ENCODE measurements around the gene GNPNAT1. TPM values are rescaled to one million over a fixed set of nuclear protein-coding genes. Genes with fewer than 3 reads are reported as not detected.
"Not testable (repeated sequence)": the region's sequence is repeated elsewhere in the genome, so short reads cannot be mapped to it uniquely, and the experiment has no call there.

GNPNAT1 gene
- total and polyA plus RNA-seq, 9 of the 15 experiments (the other 6 are each of a cell fraction or from before 2014, with no cell fraction given) = 15.8 to 27.7 (median 25.3) TPM

- H3K36me3 ChIP-seq (ENCODE audit: control insufficient read depth, insufficient read depth, low read length) = peaks cover 42% of the 10 kb centered on the region
- H3K27me3 ChIP-seq (ENCODE audit: control insufficient read depth in 2 of 2, insufficient read depth in 2 of 2, low read length in 2 of 2); ATAC-seq; H2AFZ ChIP-seq (ENCODE audit: low read depth, low read length); intact Hi-C loops (cut with micrococcal nuclease); H3K9me3 ChIP-seq (replicated peaks; ENCODE audit: control insufficient read depth, insufficient read depth, low read depth, low read length); H3K9ac ChIP-seq (ENCODE audit: insufficient read depth in 1 of 2, low read depth in 2 of 2, low read length in 2 of 2); H3K79me2 ChIP-seq (ENCODE audit: control insufficient read depth, insufficient read depth, low read length); H3K4me2 ChIP-seq (ENCODE audit: insufficient read depth, low read length); H3K4me3 ChIP-seq; POLR2A ChIA-PET; BruUV-seq (replicated peaks); FAIRE-seq; H3K27ac ChIP-seq (ENCODE audit: extremely low read depth, low read depth, low read length); in situ Hi-C loops (cut with MboI); CTCF ChIA-PET (ENCODE audit: low intra/inter-chr PET ratio); H3K4me1 ChIP-seq (replicated peaks in 1 of 2; ENCODE audit: control insufficient read depth in 2 of 2, insufficient read depth in 2 of 2, low read length in 2 of 2); H3K9me1 ChIP-seq (ENCODE audit: control insufficient read depth, insufficient read depth, low read length); H4K20me1 ChIP-seq (replicated peaks; ENCODE audit: control insufficient read depth, insufficient read depth, low read length); DNase-seq (ENCODE audit: extremely low read depth in 1 of 4, low spot score in 3 of 4): not testable (repeated sequence)
- WGBS (ENCODE audit: insufficient coverage, low coverage, missing lambda C conversion rate) = 100% methylated on average over 3 of the region's 4 CpGs
Measured at GRCh38 chr14:52762923-52763322, 28.5 kb downstream of the GNPNAT1 start.

- Histone ChIP-seq H3K4me3 (no peak overlapping the region), H4K20me1 (replicated peaks; ENCODE audit: control insufficient read depth, insufficient read depth, low read length) (no peaks in the 10 kb centered on the region), H3K4me1 (replicated peaks in 1 of 2; ENCODE audit: control insufficient read depth in 2 of 2, insufficient read depth in 2 of 2, low read length in 2 of 2) (no peaks in the 10 kb centered on the region), H3K9me3 (replicated peaks; ENCODE audit: control insufficient read depth, insufficient read depth, low read depth, low read length) (no peaks in the 10 kb centered on the region), H3K36me3 (ENCODE audit: control insufficient read depth, insufficient read depth, low read length) (peaks cover 33% of the 10 kb centered on the region; the same call in 2 of the 3 replicates), H3K4me2 (ENCODE audit: insufficient read depth, low read length) (no peak overlapping the region), H3K27me3 (ENCODE audit: control insufficient read depth in 2 of 2, insufficient read depth in 2 of 2, low read length in 2 of 2) (no peaks in the 10 kb centered on the region), H2AFZ (ENCODE audit: low read depth, low read length) (no peak overlapping the region), H3K27ac (ENCODE audit: extremely low read depth, low read depth, low read length) (no peak overlapping the region), H3K9ac (ENCODE audit: insufficient read depth in 1 of 2, low read depth in 2 of 2, low read length in 2 of 2) (no peak overlapping the region), H3K79me2 (ENCODE audit: control insufficient read depth, insufficient read depth, low read length) (no peaks in the 10 kb centered on the region), H3K9me1 (ENCODE audit: control insufficient read depth, insufficient read depth, low read length) (no peaks in the 10 kb centered on the region)
- TF ChIP-seq SIX5 (IDR thresholded peaks at IDR 0.05; ENCODE audit: borderline replicate concordance in 1 of 2, insufficient read depth in 1 of 2, low read depth in 1 of 2, low read length in 2 of 2) = no peak
- TF ChIP-seq SETDB1 (IDR thresholded peaks at IDR 0.05; ENCODE audit: low read length) = no peak
- no peak for TF ChIP-seq ZNF696 (CRISPR knock-in tag; conservative IDR thresholded peaks at IDR 0.05)
- no peak for TF ChIP-seq MYNN (IDR thresholded peaks at IDR 0.05)
- TF ChIP-seq MYNN (CRISPR knock-in tag; IDR thresholded peaks at IDR 0.05) = no peak
- no peak for TF ChIP-seq ZNF143 (CRISPR knock-in tag; IDR thresholded peaks at IDR 0.05)
- no peak for TF ChIP-seq RCOR1 (IDR thresholded peaks at IDR 0.05; ENCODE audit: borderline replicate concordance in 1 of 2, low read depth in 2 of 2, low read length in 2 of 2)
- TF ChIP-seq OTX1 (CRISPR knock-in tag; IDR thresholded peaks at IDR 0.05) = no peak
- TF ChIP-seq TGIF2 (CRISPR knock-in tag; IDR thresholded peaks at IDR 0.05) = no peak
- TF ChIP-seq LARP7 (IDR thresholded peaks at IDR 0.05) = no peak
- no peak for TF ChIP-seq ZNF77 (CRISPR knock-in tag; IDR thresholded peaks at IDR 0.05)
- no peak for TF ChIP-seq GABPB2 (CRISPR knock-in tag; conservative IDR thresholded peaks at IDR 0.05)
- TF ChIP-seq ARID1B (IDR thresholded peaks at IDR 0.05) = no peak
- TF ChIP-seq JUNB (CRISPR knock-in tag; conservative IDR thresholded peaks at IDR 0.05) = no peak
- intact Hi-C loops (cut with micrococcal nuclease) = no loop called here
- no peak for ATAC-seq
- BruUV-seq (replicated peaks) = no TSS peak
- ChIA-PET POLR2A (interaction anchor here (0.9 kb wide), 1 partner anchor 24 kb away, joined by 4 read pairs; no protein-coding TSS in a partner anchor), CTCF (ENCODE audit: low intra/inter-chr PET ratio) (no interaction called here)
- WGBS (ENCODE audit: insufficient coverage, low coverage, missing lambda C conversion rate) = 100% methylated on average over 1 of the region's 1 CpG
- no peak for FAIRE-seq
- DNase-seq (ENCODE audit: extremely low read depth in 1 of 4, low spot score in 3 of 4) = no peak
- in situ Hi-C loops (cut with MboI) = no loop called here
Measured at GRCh38 chr14:52759145-52759544, 32.3 kb downstream of the GNPNAT1 start.
